SK-N-SH (cell line): ENCODE data around the gene SPRED2. TPM values are rescaled to one million over a fixed set of nuclear protein-coding genes. Genes with fewer than 3 reads are reported as not detected.

Experiments used
- CTCF ChIA-PET: fragments of 300-600, 350-600 bp; formaldehyde crosslinking; extraction: SDS; loops from one replicate; lab custom pipeline; 2021; lab: Yijun Ruan, JAX
- POLR2A ChIA-PET: fragments of 350-600 bp; sonication (Branson Sonifier 250); formaldehyde crosslinking; extraction: SDS; loops from one replicate; lab custom pipeline; 2020; ENCODE audit warnings: antibody characterized with exemption, inconsistent platforms; lab: Yijun Ruan, JAX
- DNase-seq: peaks from one replicate; pipeline ENCODE4 v3.0.0; 2012
- H2AFZ ChIP-seq: fragments of 200-600 bp; sonication (generic); 2 replicates; pipeline ENCODE4 v1.8.1; 2016; ENCODE audit warnings: antibody characterized with exemption, mild to moderate bottlenecking, low read depth
- H3F3A ChIP-seq: fragments of 200-600 bp; sonication (generic); replicated peaks from 2 replicates; pipeline ENCODE3; 2016; ENCODE audit warnings: antibody characterized with exemption, mild to moderate bottlenecking; ENCODE audit not compliant: insufficient read depth
- H3K27ac ChIP-seq, 2 experiments: fragments of 200-500 bp in 1 of 2; fragments of 200-600 bp in 1 of 2; sonication (Bioruptor generic) in 1 of 2; sonication (generic), shearing (Covaris generic) in 1 of 2; 2 replicates each; pipeline versions ENCODE4 v1.5.1 to v1.6.1; 2014 to 2016; ENCODE audit warnings: low read depth in 2 of 2, inconsistent platforms in 1 of 2, low read length in 1 of 2, mild to moderate bottlenecking in 1 of 2, mixed read lengths in 1 of 2
- H3K27me3 ChIP-seq: fragments of 200-600 bp; sonication (generic), shearing (Covaris generic); 2 replicates; pipeline ENCODE4 v1.6.1; 2016; ENCODE audit warnings: mixed run types; ENCODE audit not compliant: insufficient read depth
- H3K36me3 ChIP-seq, 2 experiments: fragments of 200-500 bp in 1 of 2; fragments of 200-600 bp in 1 of 2; sonication (Bioruptor generic) in 1 of 2; sonication (generic) in 1 of 2; replicated peaks in 1 of 2; 2 replicates each; pipeline versions ENCODE3 to v1.5.1; 2014 to 2016; ENCODE audit warnings: low read length in 1 of 2, mild to moderate bottlenecking in 1 of 2; ENCODE audit not compliant: insufficient read depth in 2 of 2, control insufficient read depth in 1 of 2
- H3K4me1 ChIP-seq, 2 experiments: fragments of 200-500 bp in 1 of 2; fragments of 200-600 bp in 1 of 2; sonication (Bioruptor generic) in 1 of 2; sonication (generic), shearing (Covaris generic) in 1 of 2; 2 replicates each; pipeline versions ENCODE4 v1.5.1 to v1.6.1; 2014 to 2016; ENCODE audit warnings: low read depth in 1 of 2, low read length in 1 of 2, mixed run types in 1 of 2; ENCODE audit not compliant: insufficient read depth in 2 of 2, control insufficient read depth in 1 of 2
- H3K4me2 ChIP-seq: fragments of 200-600 bp; sonication (generic), shearing (Covaris generic); 2 replicates; pipeline ENCODE4 v1.6.1; 2017; ENCODE audit warnings: mixed run types
- H3K4me3 ChIP-seq, 2 experiments: fragments of 200-500 bp in 1 of 2; fragments of 200-600 bp in 1 of 2; sonication (Bioruptor generic) in 1 of 2; sonication (generic), shearing (Covaris generic) in 1 of 2; 2 replicates each; pipeline versions ENCODE4 v1.5.1 to v1.8.1; 2014 to 2016; ENCODE audit warnings: low read depth in 2 of 2, inconsistent platforms in 1 of 2, low read length in 1 of 2, mild to moderate bottlenecking in 1 of 2, mixed read lengths in 1 of 2, moderate library complexity in 1 of 2
- H3K79me2 ChIP-seq: fragments of 200-600 bp; sonication (generic); 2 replicates; pipeline ENCODE4 v1.8.1; 2017; ENCODE audit warnings: mild to moderate bottlenecking; ENCODE audit not compliant: insufficient read depth
- H3K9ac ChIP-seq: fragments of 200-600 bp; sonication (generic); 2 replicates; pipeline ENCODE4 v1.6.1; 2017; ENCODE audit warnings: mixed run types
- H3K9me2 ChIP-seq: fragments of 200-600 bp; sonication (generic); 2 replicates; pipeline ENCODE4 v1.6.1; 2017; ENCODE audit warnings: mixed run types
- H3K9me3 ChIP-seq: fragments of 200-600 bp; sonication (generic); 2 replicates; pipeline ENCODE4 v1.6.1; 2017; ENCODE audit warnings: mixed run types, mild to moderate bottlenecking, moderate library complexity
- H4K20me1 ChIP-seq: fragments of 200-600 bp; sonication (generic); 2 replicates; pipeline ENCODE4 v1.6.1; 2017; ENCODE audit warnings: mild to moderate bottlenecking, mixed run types; ENCODE audit not compliant: insufficient read depth
- EZH2phosphoT487 ChIP-seq: fragments of 200-600 bp; sonication (generic); IDR thresholded peaks from 2 replicates; pipeline ENCODE4 v1.6.1; 2017; ENCODE audit warnings: low read depth, mixed run types, mild to moderate bottlenecking, antibody characterized with exemption, moderate library complexity, borderline replicate concordance
- FOXJ3 ChIP-seq: sonication (generic); formaldehyde crosslinking; IDR thresholded peaks from 2 replicates; pipeline ENCODE4 v1.5.1; 2020; ENCODE audit warnings: mild to moderate bottlenecking, missing genetic modification reagents
- FOXM1 ChIP-seq: IDR thresholded peaks from 2 replicates; pipeline ENCODE4 v1.4.0; 2012; ENCODE audit warnings: low read depth, mild to moderate bottlenecking
- MEF2A ChIP-seq: IDR thresholded peaks from 2 replicates; pipeline ENCODE4 v1.4.0; 2012; ENCODE audit warnings: low read depth, borderline replicate concordance
- NFIC ChIP-seq: IDR thresholded peaks from 2 replicates; pipeline ENCODE4 v1.4.0; 2012; ENCODE audit warnings: borderline replicate concordance
- RFX5 ChIP-seq: IDR thresholded peaks from 2 replicates; pipeline ENCODE4 v1.6.1; 2012; ENCODE audit warnings: mild to moderate bottlenecking, improper control_type of control experiment, low read length
- SIN3A ChIP-seq: IDR thresholded peaks from 2 replicates; pipeline ENCODE4 v1.6.1; 2012; ENCODE audit warnings: low read depth, mild to moderate bottlenecking, low read length, moderate library complexity, borderline replicate concordance
- SMC3 ChIP-seq: IDR thresholded peaks from 2 replicates; pipeline ENCODE4 v1.6.1; 2012; ENCODE audit warnings: low read depth, low read length, improper control_type of control experiment
- YY1 ChIP-seq: IDR thresholded peaks from 2 replicates; pipeline ENCODE4 v1.4.0; 2012; ENCODE audit warnings: low read depth, mild to moderate bottlenecking
- WGBS: methylation state at CpG from one replicate; pipeline ENCODE4 v1.1.6; 2017; ENCODE audit warnings: low lambda C conversion rate; 5-methylcytosine and 5-hydroxymethylcytosine counted together
- polyA plus RNA-seq, 3 experiments: library from polyadenylated mRNA; depleted of rRNA; stranded (reverse); fragments of >200 nt; gene quantifications; 2 replicates each; pipeline ENCODE4 v1.2.3, GENCODE V29; 2012
- TF ChIP-seq, protein P1 (sequence below): IDR thresholded peaks from 2 replicates; pipeline ENCODE4 v1.4.0; 2012; ENCODE audit warnings: low read depth, borderline replicate concordance
- TF ChIP-seq, protein P2 (sequence below): IDR thresholded peaks from 2 replicates; pipeline ENCODE4 v1.6.1; 2012; ENCODE audit warnings: mild to moderate bottlenecking, low read depth, low read length, moderate library complexity
- TF ChIP-seq, protein P3 (sequence below): IDR thresholded peaks from 2 replicates; pipeline ENCODE4 v1.4.0; 2012; ENCODE audit warnings: low read depth, borderline replicate concordance
- TF ChIP-seq, protein P4 (sequence below): fragments of 150-350 bp; IDR thresholded peaks from 2 replicates; pipeline ENCODE4 v1.6.1; 2016; ENCODE audit warnings: mild to moderate bottlenecking, low read depth, low read length
- TF ChIP-seq, protein P5 (sequence below): IDR thresholded peaks from 2 replicates; pipeline ENCODE4; 2012
- TF ChIP-seq, protein P6 (sequence below): fragments of 150-350 bp; IDR thresholded peaks from 2 replicates; pipeline ENCODE4 v1.6.1; 2017; ENCODE audit warnings: antibody characterized with exemption, low read length, low read depth, borderline replicate concordance

The SPRED2 gene
- polyA plus RNA-seq, 1 of the 3 experiments (the other 2 are of a cell fraction), result 21.9 TPM

DNA sequence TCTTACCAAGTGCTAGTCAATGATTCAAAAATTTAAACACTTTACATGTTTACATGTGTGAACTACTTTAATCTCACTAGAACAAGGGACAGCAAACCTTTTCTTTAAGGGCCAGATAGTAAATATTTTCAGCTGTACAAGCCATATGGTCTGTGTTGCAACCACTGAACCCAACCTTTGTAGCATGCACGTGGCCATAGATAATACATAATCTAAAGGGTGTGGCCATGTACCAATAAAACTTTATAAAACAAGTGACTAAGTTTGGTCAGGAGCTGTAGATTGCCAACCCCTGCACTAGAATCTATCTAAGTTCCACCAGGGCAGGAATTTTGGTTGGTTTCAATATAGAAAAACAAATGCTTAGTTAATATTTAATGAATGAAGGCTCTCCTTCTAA is 18.4 kb upstream of the SPRED2 start:
- no peak overlapping the region for H3K9ac ChIP-seq
- H3F3A ChIP-seq, result peaks cover 11% of the 10 kb centered on the region
- ChIA-PET POLR2A (no interaction called here), CTCF (interaction anchor here (0.6 to 1.0 kb wide), 2 partner anchors 13 to 1049 kb away, joined by 3 read pairs; no protein-coding TSS in a partner anchor)
- no peaks in the 10 kb centered on the region for H3K9me2 ChIP-seq
- no peaks in the 10 kb centered on the region for H3K36me3 ChIP-seq
- H3K27me3 ChIP-seq, result no peaks in the 10 kb centered on the region
- H3K4me1 ChIP-seq, result peaks cover 0 to 7% of the 10 kb centered on the region in 2 experiments; a peak in 2 of 4 replicates
- 36% methylated on average over 1 of the region's 1 CpG for WGBS
- DNase-seq, result no peak
- no peaks in the 10 kb centered on the region for H3K79me2 ChIP-seq
- H3K9me3 ChIP-seq, result peaks cover 6% of the 10 kb centered on the region
- no peak overlapping the region for H2AFZ ChIP-seq
- H3K4me3 ChIP-seq, result no peak overlapping the region
- TF ChIP-seq, protein P1, sequence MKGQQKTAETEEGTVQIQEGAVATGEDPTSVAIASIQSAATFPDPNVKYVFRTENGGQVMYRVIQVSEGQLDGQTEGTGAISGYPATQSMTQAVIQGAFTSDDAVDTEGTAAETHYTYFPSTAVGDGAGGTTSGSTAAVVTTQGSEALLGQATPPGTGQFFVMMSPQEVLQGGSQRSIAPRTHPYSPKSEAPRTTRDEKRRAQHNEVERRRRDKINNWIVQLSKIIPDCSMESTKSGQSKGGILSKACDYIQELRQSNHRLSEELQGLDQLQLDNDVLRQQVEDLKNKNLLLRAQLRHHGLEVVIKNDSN, result no peak
- TF ChIP-seq, protein P2, sequence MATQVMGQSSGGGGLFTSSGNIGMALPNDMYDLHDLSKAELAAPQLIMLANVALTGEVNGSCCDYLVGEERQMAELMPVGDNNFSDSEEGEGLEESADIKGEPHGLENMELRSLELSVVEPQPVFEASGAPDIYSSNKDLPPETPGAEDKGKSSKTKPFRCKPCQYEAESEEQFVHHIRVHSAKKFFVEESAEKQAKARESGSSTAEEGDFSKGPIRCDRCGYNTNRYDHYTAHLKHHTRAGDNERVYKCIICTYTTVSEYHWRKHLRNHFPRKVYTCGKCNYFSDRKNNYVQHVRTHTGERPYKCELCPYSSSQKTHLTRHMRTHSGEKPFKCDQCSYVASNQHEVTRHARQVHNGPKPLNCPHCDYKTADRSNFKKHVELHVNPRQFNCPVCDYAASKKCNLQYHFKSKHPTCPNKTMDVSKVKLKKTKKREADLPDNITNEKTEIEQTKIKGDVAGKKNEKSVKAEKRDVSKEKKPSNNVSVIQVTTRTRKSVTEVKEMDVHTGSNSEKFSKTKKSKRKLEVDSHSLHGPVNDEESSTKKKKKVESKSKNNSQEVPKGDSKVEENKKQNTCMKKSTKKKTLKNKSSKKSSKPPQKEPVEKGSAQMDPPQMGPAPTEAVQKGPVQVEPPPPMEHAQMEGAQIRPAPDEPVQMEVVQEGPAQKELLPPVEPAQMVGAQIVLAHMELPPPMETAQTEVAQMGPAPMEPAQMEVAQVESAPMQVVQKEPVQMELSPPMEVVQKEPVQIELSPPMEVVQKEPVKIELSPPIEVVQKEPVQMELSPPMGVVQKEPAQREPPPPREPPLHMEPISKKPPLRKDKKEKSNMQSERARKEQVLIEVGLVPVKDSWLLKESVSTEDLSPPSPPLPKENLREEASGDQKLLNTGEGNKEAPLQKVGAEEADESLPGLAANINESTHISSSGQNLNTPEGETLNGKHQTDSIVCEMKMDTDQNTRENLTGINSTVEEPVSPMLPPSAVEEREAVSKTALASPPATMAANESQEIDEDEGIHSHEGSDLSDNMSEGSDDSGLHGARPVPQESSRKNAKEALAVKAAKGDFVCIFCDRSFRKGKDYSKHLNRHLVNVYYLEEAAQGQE, result no peak
- TF ChIP-seq MEF2A (no peak), FOXM1 (no peak), YY1 (no peak), EZH2phosphoT487 (no peak), FOXJ3 (CRISPR knock-in tag) (no peak), SIN3A (no peak), RFX5 (no peak), NFIC (no peak), SMC3 (no peak)
- TF ChIP-seq, protein P3, sequence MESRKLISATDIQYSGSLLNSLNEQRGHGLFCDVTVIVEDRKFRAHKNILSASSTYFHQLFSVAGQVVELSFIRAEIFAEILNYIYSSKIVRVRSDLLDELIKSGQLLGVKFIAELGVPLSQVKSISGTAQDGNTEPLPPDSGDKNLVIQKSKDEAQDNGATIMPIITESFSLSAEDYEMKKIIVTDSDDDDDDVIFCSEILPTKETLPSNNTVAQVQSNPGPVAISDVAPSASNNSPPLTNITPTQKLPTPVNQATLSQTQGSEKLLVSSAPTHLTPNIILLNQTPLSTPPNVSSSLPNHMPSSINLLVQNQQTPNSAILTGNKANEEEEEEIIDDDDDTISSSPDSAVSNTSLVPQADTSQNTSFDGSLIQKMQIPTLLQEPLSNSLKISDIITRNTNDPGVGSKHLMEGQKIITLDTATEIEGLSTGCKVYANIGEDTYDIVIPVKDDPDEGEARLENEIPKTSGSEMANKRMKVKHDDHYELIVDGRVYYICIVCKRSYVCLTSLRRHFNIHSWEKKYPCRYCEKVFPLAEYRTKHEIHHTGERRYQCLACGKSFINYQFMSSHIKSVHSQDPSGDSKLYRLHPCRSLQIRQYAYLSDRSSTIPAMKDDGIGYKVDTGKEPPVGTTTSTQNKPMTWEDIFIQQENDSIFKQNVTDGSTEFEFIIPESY, result no peak
- TF ChIP-seq, protein P4, sequence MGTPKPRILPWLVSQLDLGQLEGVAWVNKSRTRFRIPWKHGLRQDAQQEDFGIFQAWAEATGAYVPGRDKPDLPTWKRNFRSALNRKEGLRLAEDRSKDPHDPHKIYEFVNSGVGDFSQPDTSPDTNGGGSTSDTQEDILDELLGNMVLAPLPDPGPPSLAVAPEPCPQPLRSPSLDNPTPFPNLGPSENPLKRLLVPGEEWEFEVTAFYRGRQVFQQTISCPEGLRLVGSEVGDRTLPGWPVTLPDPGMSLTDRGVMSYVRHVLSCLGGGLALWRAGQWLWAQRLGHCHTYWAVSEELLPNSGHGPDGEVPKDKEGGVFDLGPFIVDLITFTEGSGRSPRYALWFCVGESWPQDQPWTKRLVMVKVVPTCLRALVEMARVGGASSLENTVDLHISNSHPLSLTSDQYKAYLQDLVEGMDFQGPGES, result no peak
- TF ChIP-seq, protein P5, sequence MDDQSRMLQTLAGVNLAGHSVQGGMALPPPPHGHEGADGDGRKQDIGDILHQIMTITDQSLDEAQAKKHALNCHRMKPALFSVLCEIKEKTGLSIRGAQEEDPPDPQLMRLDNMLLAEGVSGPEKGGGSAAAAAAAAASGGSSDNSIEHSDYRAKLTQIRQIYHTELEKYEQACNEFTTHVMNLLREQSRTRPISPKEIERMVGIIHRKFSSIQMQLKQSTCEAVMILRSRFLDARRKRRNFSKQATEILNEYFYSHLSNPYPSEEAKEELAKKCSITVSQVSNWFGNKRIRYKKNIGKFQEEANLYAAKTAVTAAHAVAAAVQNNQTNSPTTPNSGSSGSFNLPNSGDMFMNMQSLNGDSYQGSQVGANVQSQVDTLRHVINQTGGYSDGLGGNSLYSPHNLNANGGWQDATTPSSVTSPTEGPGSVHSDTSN, result no peak
- TF ChIP-seq, protein P6, sequence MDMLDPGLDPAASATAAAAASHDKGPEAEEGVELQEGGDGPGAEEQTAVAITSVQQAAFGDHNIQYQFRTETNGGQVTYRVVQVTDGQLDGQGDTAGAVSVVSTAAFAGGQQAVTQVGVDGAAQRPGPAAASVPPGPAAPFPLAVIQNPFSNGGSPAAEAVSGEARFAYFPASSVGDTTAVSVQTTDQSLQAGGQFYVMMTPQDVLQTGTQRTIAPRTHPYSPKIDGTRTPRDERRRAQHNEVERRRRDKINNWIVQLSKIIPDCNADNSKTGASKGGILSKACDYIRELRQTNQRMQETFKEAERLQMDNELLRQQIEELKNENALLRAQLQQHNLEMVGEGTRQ, result no peak
- no peak overlapping the region for H3K4me2 ChIP-seq
- H3K27ac ChIP-seq, result no peak overlapping the region
- no peaks in the 10 kb centered on the region for H4K20me1 ChIP-seq
